H4 (cell line): ENCODE data around the gene GDF7. TPM values are rescaled to one million over a fixed set of nuclear protein-coding genes. Genes with fewer than 3 reads are reported as not detected.

Experiments
- DNase-seq: peaks from one replicate; pipeline ENCODE4 v3.0.0-alpha.2; 2015; ENCODE audit warnings: low spot score
- total RNA-seq: library from RNA; depleted of rRNA; stranded (reverse); fragments of >200 nt; shearing (Covaris generic); gene quantifications from 2 replicates; pipeline ENCODE4 v1.2.3, GENCODE V29; 2014

GDF7 gene
- total RNA-seq, 1 experiment from 2014 or later, result 0.04 TPM

DNA sequence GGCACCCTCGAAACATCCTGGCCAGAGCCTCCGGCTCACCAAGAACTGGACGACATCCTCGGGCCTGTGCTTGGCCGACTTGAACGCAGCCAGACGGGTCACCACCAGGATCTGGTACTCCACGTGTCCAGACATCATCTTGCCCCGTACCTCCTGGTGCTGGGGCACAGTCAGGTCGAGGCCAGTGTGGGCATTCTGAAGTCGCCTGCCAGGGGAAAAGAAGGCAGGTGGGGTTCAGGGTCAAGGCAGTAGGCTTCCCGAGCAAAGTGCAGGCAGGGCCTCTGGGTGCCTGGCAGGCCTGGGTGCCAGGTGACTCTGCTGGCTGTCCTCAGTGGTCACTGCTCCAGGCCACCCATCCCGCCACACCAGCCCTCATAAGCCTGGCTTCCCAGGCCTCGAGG lies 21.6 kb upstream of the GDF7 start:
- DNase-seq, result no peak

DNA sequence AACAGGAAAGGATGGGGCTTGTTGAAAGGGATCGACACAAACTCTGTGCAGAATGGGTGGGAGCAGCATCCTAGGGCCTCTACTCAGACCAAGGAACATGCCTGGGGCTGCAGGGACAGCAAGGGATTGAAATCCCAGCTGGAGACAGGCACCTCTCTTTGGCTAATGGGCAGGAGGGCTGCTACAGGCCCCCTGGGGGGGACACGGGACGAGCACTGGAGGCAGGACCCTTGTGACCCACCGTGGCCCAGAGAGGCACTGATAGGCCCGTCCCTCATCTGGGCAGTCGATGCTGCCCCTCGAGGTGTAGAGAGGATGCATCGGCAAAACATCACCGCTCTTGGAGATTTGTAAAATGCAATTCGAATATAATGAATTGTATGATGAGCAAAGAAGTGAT lies 21.2 kb upstream of the GDF7 start:
- no peak for DNase-seq

DNA sequence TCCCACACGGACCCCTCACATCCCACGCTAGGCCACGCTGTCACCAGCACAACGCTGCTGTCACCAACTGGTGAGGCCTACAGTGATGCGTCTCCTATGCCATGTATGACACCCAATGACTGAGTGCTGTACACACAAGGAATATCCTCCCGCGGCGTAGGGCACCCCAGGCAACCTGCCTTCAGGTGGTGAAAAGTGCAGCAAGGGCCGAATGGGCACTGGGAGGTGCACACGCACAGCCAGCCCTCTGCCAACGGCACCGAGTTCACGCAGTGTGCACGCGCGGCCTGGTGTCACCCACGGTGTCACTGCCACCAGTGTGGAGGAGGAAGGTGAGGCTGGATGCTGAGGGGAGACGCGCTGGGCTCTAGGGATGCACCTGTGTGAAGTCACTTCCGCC lies 20.5 kb upstream of the GDF7 start:
- no peak for DNase-seq

DNA sequence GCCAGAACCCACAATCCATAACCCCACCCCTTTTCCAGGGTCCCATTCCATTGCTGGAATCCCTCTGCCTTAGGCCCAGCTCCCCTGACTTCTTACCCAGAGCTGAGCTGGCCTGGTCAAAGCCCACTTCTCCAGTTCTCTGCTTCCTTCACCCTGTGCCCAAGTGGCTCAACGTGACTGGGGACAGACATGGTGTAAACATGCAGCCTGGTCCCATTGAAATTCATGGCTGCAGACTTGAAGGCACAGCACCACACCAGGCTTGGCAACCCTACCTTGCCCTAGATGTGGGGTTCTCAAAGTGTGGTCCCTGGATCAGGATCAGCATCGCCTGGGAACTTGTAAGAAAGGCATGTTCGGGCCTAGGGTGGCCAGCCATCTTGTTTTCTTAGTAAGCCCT lies 19.7 kb upstream of the GDF7 start:
- DNase-seq, result no peak

DNA sequence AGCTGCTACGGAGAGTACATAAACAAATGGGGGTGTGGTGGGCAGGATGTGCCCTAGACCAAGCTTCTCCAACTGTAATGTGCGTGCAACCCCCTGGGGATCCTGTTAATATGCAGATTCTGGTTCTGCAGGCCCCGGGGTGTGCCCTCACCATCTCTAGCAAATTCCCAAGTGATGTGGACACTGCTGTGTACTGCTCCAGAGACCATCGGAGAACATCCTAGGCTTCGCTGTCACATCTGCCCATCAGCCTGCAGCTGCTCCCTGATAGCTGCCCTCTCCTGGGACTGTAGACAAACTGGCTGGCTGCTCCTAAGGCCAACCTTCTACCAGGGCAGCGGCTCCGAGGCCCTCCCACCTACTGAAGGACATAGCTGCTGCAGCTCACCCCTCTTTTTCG lies 19.2 kb upstream of the GDF7 start:
- DNase-seq, result no peak

DNA sequence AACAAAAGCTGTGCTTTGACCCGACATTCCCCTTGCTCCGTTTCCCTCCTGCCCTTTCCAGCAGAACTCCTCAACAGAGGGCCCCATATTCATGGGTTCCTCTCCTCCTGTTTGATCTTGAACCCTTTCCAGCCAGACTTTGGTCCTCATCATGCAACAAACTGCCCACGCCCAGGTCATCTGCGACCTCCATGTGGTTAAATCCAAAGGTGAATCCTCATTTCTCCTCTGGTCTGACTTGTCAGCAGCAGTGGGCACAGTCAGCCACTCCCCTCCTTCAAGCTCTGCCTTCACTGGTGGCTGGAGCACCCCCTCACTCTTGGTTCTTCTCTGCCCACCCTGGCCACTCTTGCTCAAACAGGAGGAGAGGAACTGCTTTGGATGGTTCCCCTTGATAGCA lies 18.7 kb upstream of the GDF7 start:
- DNase-seq, result no peak

DNA sequence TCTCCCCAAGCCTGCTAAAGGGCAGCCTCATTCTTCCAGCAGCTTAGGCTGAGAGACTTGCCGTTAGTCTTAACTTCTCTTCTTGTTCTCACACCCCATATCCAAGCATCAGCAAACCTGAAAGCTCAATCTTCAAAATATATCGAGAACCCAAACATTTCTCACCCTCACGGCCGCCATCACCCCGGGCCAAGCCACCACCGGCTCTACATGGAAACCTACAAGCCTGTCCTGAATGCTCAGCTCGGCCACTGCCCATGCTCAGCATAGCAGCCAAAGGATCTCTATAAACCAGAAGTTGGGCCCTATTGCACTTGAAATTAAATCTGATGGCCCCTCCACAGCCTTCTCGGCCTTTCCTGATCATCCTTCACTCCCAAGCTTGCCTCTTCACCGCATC lies 18.1 kb upstream of the GDF7 start:
- no peak for DNase-seq

DNA sequence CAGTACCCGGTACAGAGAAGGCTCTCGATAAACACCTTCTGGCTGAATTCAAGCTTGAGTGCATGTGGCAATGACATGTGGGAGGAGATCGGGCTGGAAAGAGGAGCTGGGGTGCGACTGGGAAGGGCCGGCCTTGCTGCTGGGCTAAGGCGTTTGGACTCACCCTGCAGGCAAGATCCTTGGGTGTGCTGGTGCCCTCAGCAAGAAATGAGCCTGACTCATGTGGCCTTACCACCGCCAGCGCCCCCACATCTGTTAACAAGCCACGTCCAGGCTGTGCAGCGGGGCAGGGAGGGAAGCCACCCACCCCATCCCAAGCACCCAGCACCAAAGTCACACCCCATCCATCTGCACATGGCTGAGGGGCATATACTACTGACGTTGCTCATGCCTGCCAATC lies 17.4 kb upstream of the GDF7 start:
- DNase-seq, result no peak

DNA sequence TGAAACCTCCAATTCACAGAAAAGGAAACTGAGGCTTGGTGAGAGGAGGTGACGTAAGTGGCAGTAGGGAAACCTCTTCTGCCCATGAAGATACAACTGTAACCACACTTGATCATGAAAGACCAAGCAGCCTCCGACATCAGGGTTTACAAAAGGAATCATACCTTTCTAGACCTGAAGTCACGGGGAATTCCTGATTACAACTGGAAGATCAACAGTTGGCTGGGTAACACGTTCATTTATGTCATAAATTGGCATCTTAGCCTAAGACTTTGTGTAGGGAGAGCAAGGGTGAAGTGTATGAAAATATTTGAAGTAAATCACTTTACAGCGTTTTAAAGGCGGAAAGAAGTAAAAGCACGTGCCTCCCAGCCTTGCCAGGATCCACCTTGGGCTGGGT lies 17.0 kb upstream of the GDF7 start:
- no peak for DNase-seq

DNA sequence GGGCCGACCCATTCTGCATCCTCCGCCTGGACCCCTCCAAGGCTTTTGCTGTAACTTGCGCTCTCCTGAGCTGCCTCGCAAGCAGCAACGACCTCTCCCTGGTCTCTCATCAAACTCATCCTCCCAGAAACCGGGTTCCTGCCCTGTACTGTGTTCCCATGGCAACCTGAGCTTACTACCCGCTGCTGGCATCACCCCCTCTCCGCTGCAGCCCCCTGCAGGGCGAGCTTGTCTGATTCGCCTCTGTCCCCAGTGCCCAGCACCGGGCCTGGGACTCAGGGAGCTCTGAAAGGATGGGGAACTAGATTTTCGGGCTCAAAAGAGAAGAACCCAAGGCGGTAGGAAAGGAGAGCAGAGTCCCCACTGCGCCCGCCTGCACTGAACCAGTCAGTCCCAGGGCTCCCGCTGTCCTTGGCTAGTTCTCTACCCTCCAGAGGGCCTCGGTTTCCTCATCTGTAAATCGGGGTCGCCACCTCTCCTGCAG lies 16.5 kb upstream of the GDF7 start:
- DNase-seq, result no peak

DNA sequence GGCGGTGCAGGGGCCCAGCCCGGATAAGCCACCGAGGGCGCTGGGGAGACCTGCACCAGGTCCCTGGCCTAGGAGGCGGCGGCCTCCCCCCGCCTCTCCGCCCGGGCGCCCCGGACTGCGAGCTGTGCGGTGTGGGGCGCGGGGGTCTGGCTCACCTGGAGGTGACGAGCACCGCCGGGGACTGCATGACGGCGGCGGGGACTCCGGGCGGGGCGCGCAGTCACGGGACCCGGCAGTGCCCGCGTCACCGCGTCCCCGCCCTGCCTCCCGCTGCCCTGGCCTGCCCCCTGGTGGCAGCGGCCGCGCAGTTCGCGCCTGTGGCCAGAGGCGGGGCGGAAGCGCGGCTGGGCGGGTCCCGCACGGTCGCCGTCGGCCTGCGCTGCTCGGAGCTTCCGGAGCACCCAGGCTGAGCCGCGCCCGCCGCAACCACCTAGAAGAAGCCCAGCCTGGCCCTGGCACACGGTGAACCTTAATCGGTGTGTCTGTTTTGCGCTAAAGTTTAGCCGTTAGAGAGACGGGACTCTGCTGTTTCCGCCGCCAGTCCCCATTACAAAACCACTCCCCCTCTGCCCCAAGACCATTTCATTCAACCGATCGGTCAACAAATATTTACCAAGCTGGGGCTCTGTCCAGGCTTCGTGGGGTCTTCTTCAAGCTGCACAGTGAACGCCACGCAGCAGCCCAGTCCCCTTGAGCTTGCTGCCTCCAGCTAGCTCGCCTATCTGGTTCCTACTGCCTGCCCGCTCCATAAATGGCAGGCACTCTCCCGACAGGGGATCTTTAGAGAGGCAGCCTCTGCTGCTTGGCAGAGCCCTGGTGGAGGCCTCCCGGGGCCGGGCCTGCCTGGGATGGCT lies 15.8 kb upstream of the GDF7 start, which contains the start of gene HS1BP3:
Gene HS1BP3, minus strand, starts transcription at position 222 of the 854 bp plus-strand sequence. Its CDS starts 35 bp downstream, at position 187.
- peak; percentile 55 for DNase-seq

DNA sequence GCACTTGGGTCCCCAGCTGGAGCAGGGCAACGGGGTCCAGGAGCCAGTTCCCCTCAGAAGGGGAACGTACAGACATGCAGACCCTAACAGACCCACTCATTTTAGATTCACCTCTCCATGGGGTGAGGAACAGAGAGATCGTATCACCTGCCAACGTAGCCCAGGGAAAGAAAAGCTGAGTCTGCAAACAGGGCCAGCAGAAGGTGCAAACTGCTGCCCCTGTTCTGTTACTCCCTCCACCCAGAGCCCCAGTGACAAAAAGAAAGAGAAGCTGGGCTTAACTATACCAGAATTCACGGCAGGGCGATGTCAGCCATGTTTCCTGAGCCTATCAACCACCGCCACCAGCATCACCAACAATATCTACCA lies 15.2 kb upstream of the GDF7 start:
- DNase-seq, result no peak

DNA sequence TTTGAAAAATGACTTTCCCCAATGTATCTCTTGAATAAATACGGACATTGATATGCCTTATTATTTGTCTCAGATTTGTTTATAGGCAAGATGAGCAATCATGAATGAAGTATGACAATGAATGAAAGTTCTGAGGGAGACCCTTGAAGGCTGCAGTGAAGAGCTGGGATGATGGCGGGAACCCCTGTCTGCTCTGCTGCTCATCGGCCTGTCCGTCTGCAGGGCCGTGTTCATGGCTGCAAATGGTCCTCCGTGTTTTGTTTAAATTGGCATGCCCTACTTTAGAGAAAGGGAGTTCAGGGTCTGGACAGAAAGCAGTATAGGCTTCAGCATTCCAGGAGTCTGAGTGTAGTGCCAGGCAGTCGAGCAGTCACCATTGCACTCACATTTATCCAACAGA lies 14.8 kb upstream of the GDF7 start:
- no peak for DNase-seq

DNA sequence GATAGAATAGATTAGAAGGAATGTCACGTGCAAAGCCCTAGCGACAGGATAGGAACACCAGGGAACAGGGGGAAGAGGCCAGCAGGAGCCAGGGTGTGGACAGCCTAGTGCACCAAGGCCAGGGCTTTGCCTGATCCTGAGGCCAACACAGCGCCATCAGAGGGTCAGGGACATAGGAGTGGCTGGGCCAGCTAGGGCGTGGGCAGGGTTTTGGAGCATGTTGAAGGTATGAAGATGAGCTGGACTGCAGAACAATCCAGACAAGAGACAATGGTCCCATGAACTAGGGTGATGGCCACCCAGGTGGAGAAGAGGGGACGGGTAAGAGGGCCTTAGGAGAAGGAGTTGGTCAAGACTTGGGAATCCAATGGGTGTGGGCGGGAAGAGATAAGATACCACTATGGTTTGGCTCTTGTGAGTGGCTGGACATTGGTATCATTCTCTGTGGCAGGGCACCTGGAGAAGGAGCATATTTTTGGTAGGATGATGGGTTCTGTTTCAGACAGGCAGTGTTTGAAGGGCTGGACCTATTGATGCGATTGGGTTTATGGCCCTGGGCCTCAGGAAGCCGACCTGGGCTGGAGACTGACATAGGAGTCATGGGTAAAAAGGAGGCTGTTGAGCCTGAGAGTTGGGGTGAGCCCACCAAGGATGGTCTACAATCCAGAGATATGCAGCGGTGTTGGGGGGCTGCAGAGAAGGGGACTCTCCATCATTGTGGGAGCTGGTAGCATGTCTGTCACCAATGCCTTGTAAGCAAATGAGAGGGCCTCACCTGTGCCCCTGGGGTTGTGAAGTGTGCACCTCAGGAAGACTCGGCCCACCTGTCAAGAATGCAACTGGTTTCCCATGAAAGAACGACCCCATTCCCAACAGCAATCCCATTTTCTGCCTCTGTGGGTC lies 14.0 kb upstream of the GDF7 start:
- no peak for DNase-seq

DNA sequence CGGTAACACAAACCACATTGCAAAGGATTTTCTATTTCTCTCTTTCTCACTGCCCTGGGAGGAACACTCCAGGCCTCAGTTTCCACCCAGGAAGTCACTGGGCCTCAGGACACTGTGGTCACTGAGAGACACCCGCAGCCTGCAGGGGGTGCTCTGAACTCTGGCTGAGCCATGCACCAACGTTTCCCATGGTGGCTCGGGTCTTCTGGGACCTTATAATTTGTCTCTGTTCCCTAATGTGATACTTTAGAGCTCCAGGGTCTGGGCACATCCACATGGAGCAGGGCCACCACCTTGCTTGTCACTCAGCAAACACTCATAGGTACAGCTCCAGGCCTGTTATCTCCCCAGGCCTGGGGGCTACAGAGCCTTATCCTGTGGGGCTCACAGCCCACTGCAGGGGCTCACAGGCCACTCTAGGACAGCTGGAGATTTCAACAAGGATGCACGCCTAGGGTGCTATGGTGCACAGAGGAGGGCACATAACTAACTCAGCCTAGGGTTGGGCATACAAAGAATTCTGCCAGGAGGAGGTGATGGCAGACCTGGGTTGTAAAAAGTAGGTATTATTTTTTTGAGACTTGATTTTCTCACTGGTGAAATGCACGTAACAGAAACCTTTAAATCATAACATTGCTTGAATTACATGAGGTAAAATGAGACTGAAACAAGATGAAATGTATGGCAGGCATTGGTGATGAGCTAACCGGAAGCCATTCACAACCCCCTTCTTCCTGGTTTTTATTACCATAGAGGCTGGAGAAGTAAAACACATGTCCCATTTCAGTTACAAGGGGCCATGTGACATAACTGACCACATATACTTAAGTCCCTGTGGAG lies 13.0 kb upstream of the GDF7 start:
- DNase-seq, result no peak

DNA sequence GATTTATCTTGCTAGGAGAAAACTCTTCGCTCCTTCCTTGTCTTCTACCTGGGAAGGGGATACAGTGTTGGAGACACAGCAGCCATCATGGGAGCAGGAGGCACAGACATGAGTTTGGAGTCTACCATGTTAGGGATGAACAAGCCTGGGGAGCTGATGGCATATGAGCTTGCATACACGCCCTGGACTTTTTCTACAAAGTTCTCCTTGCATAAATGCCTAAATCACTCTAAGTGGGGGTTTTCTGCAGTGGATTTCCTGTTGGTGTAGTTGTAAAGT lies 12.5 kb upstream of the GDF7 start:
- DNase-seq, result no peak

DNA sequence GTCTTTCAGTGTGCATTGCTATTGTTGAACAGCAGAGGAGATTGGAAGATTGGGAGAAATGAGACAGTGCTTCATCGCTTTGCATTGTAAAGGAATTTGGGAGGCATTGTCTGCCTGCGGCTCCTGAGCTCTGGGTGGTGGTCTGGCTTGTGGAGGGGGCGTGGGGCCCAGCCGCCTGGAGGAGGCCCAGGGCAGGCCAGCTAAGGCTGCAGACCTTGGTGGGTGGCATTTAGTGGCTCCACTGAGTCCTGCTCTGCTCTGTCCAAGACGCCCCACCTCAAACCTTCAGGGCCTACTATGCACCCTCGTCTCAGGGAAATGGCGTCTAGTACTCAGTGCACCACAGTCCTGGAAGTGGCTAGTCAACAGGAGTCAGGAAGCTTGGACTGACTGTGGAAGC lies 10.4 kb upstream of the GDF7 start:
- DNase-seq, result no peak

DNA sequence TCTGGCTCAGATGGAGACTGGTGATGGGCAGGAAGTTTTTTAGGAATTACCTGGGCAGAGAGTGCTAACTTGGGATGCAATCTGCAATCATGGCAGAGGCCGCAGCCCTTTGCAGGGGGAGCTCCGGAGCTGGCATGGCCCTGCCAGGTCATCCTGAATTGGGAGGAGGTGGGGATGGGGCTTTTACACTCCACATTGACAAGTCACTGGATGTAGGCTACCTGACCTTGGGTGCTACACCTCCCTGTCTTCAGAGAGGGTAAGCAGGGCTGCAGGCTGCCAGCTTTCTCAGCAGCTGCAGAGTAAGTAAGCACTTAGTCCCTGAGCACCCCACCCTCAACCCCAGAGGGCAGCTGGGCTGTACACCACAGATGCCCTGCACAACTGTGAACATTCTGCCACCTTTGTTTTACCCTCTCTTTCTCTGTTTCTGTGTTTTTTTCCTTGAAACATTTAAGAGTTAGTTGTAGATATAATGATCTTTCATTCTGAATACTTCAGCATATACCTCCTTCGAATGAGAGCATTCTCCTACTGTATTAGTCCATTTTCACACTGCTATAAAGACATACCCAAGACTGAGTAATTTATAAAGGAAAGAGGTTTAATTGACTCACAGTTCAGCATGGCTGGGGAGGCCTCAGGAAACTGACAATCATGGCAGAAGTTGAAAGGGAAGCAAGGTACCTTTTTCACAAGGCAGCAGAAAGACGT lies 9.3 kb upstream of the GDF7 start:
- DNase-seq, result no peak

DNA sequence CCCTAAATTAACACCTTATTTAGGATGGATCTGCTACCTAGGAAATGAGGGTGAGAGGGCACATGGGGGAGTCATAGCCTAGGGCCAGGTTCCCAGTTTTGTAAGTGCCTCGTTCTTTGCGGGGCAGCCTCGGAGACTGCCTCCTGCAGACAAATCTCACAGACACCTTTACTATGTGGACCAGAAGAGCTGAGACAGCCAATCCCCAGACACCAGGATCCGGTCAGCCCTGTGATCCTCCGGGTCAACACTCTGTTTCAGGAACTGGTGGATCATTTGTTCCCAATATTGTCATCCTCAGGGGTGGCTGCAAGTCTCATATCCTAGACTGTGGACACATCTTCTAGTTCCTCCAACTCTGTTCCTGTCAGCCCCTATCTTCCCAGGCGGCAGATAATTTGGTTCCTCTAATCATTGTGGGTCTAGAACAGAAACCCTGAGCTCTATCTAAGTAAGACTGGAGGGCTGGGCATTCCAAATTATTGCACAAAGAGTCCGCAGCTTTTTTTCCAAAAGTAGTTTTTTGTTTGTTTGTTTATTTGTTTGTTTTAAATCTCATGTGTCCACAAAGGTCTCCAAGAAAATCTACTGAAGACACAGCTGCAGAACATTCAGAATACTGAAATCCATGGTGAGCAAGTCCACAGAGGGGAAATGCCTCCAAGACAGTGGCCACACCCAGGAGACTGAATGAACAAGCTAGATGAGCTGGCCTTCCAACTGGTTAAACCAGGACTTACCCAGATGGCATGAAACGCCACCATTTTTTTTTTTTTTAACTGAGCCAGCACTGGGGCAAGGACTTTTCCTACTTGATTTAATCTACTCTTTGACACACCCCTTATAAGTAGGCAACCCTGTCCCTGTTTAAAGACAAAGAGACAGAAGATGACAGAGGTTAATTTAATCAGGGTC lies 6.2 kb upstream of the GDF7 start:
- no peak for DNase-seq
